MM.1S (cell line): Measurements from ENCODE around the gene SLC22A8.

Source experiments
- DNase-seq: peaks from one replicate; pipeline ENCODE4 v3.0.0-alpha.2; 2015
- H2AFZ ChIP-seq: fragments of 300-600 bp; sonication (generic); 2 replicates; pipeline ENCODE4 v1.6.0; 2016; ENCODE audit warnings: antibody characterized with exemption, low read length
- H3F3A ChIP-seq: fragments of 300-600 bp; sonication (generic); 2 replicates; pipeline ENCODE4 v1.6.1; 2016; ENCODE audit warnings: mild to moderate bottlenecking, antibody characterized with exemption, low read length, moderate library complexity, mixed read lengths; ENCODE audit not compliant: insufficient read depth
- H3K27ac ChIP-seq: fragments of 300-600 bp; sonication (generic); 2 replicates; pipeline ENCODE4 v1.5.1; 2016; ENCODE audit warnings: mild to moderate bottlenecking, low read length
- H3K27me3 ChIP-seq: fragments of 300-600 bp; sonication (generic); replicated peaks from 2 replicates; pipeline ENCODE4 v1.6.0; 2016; ENCODE audit warnings: low read length; ENCODE audit not compliant: insufficient read depth
- H3K36me3 ChIP-seq: fragments of 300-600 bp; sonication (generic); replicated peaks from 2 replicates; pipeline ENCODE4 v1.6.1; 2016; ENCODE audit warnings: mild to moderate bottlenecking, low read length, mixed read lengths; ENCODE audit not compliant: insufficient read depth
- H3K4me1 ChIP-seq: fragments of 300-600 bp; sonication (generic); 2 replicates; pipeline ENCODE4 v1.6.1; 2016; ENCODE audit warnings: low read length, mixed read lengths
- H3K4me2 ChIP-seq: fragments of 300-600 bp; sonication (generic); 2 replicates; pipeline ENCODE4 v1.6.0; 2016; ENCODE audit warnings: low read depth, low read length
- H3K4me3 ChIP-seq: fragments of 300-600 bp; sonication (generic); 2 replicates; pipeline ENCODE4 v1.5.1; 2016; ENCODE audit warnings: low read length, mixed read lengths
- H3K79me2 ChIP-seq: fragments of 300-600 bp; sonication (generic); 2 replicates; pipeline ENCODE4 v1.6.1; 2016; ENCODE audit warnings: mixed run types, low read length, mixed read lengths
- H3K9ac ChIP-seq: fragments of 300-600 bp; sonication (generic); 2 replicates; pipeline ENCODE4 v1.6.1; 2016; ENCODE audit warnings: low read length, mixed read lengths
- H3K9me2 ChIP-seq: fragments of 300-600 bp; sonication (generic); replicated peaks from 2 replicates; pipeline ENCODE4 v1.6.1; 2016; ENCODE audit warnings: mild to moderate bottlenecking, low read length, mixed read lengths; ENCODE audit not compliant: insufficient read depth
- H3K9me3 ChIP-seq: fragments of 300-600 bp; sonication (generic); replicated peaks from 2 replicates; pipeline ENCODE4 v1.6.1; 2016; ENCODE audit warnings: mild to moderate bottlenecking, low read length, mixed read lengths; ENCODE audit not compliant: insufficient read depth
- H4K20me1 ChIP-seq: fragments of 300-600 bp; sonication (generic); 2 replicates; pipeline ENCODE4 v1.6.1; 2016; ENCODE audit warnings: mild to moderate bottlenecking, low read length, moderate library complexity, mixed read lengths; ENCODE audit not compliant: insufficient read depth
- CTCF ChIP-seq: fragments of 300-600 bp; sonication (generic); IDR thresholded peaks from 2 replicates; pipeline ENCODE4 v1.5.1; 2016; ENCODE audit warnings: antibody characterized with exemption, low read length, mixed read lengths
- EZH2 ChIP-seq: fragments of 300-600 bp; sonication (generic); optimal IDR thresholded peaks from 2 replicates; pipeline ENCODE3; 2017; ENCODE audit warnings: low read depth, mild to moderate bottlenecking, antibody characterized with exemption, low read length, mixed read lengths
- EZH2phosphoT487 ChIP-seq: fragments of 300-600 bp; sonication (generic); IDR thresholded peaks from 2 replicates; pipeline ENCODE4 v1.6.1; 2018; ENCODE audit warnings: antibody characterized with exemption, low read length

Gene SLC22A8

GRCh38 chr11:62965574-62965973, 50.1 kb downstream of the SLC22A8 start:
- H3K4me1 ChIP-seq: no peaks in the 10 kb centered on the region
- no peak overlapping the region for H3K4me2 ChIP-seq
- no peak for TF ChIP-seq EZH2
- no peak for TF ChIP-seq CTCF
- TF ChIP-seq EZH2phosphoT487: no peak
- no peaks in the 10 kb centered on the region for H3K79me2 ChIP-seq
- H3K9ac ChIP-seq: no peak overlapping the region
- H3K27me3 ChIP-seq: no peaks in the 10 kb centered on the region; the same call in 1 of the 2 replicates
- H3K4me3 ChIP-seq: no peak overlapping the region
- no peaks in the 10 kb centered on the region for H3F3A ChIP-seq
- no peak overlapping the region for H2AFZ ChIP-seq
- no peak for DNase-seq
- no peaks in the 10 kb centered on the region for H3K36me3 ChIP-seq
- H3K9me2 ChIP-seq: no peaks in the 10 kb centered on the region
- H4K20me1 ChIP-seq: no peaks in the 10 kb centered on the region
- no peak overlapping the region for H3K27ac ChIP-seq
- no peaks in the 10 kb centered on the region for H3K9me3 ChIP-seq

GRCh38 chr11:62962391-62962790, 53.2 kb downstream of the SLC22A8 start:
- no peak overlapping the region for H3K9ac ChIP-seq
- H3K27me3 ChIP-seq: no peaks in the 10 kb centered on the region; the same call in 1 of the 2 replicates
- no peaks in the 10 kb centered on the region for H3K9me2 ChIP-seq
- H3K27ac ChIP-seq: no peak overlapping the region
- no peaks in the 10 kb centered on the region for H4K20me1 ChIP-seq
- TF ChIP-seq CTCF (no peak), EZH2 (no peak), EZH2phosphoT487 (no peak)
- no peaks in the 10 kb centered on the region for H3F3A ChIP-seq
- no peaks in the 10 kb centered on the region for H3K36me3 ChIP-seq
- no peak overlapping the region for H3K4me2 ChIP-seq
- no peaks in the 10 kb centered on the region for H3K9me3 ChIP-seq
- no peaks in the 10 kb centered on the region for H3K79me2 ChIP-seq
- H3K4me1 ChIP-seq: no peaks in the 10 kb centered on the region
- DNase-seq: no peak
- H3K4me3 ChIP-seq: no peak overlapping the region
- no peak overlapping the region for H2AFZ ChIP-seq

GRCh38 chr11:62961017-62961570, 54.5 kb downstream of the SLC22A8 start:
- no peak overlapping the region for H3K4me2 ChIP-seq
- no peak overlapping the region for H3K27ac ChIP-seq
- no peak overlapping the region for H2AFZ ChIP-seq
- no peak overlapping the region for H3K4me3 ChIP-seq
- no peaks in the 10 kb centered on the region for H3K9me2 ChIP-seq
- no peaks in the 10 kb centered on the region for H3K9me3 ChIP-seq
- H4K20me1 ChIP-seq: no peaks in the 10 kb centered on the region
- H3K9ac ChIP-seq: no peak overlapping the region
- TF ChIP-seq EZH2 (no peak), EZH2phosphoT487 (no peak), CTCF (no peak)
- no peaks in the 10 kb centered on the region for H3K27me3 ChIP-seq
- no peak for DNase-seq
- H3K4me1 ChIP-seq: no peaks in the 10 kb centered on the region
- H3K36me3 ChIP-seq: no peaks in the 10 kb centered on the region
- H3F3A ChIP-seq: no peaks in the 10 kb centered on the region
- H3K79me2 ChIP-seq: no peaks in the 10 kb centered on the region
